ENCODE measurements around the gene GP9. TPM values are rescaled to one million over a fixed set of nuclear protein-coding genes. Genes with fewer than 3 reads are reported as not detected.

The GP9 gene
- total RNA-seq, 1 experiment from 2014 or later: not detected

- Mint-ChIP-seq H3K36me3 (ENCODE audit: insufficient read depth, unreplicated experiment) (no peaks in the 10 kb centered on the region), H3K27me3 (ENCODE audit: unreplicated experiment) (peaks cover 37% of the 10 kb centered on the region), H3K4me1 (ENCODE audit: low read depth, unreplicated experiment) (peaks cover 8% of the 10 kb centered on the region), H3K4me3 (ENCODE audit: low read depth, unreplicated experiment) (no peak overlapping the region), H3K27ac (ENCODE audit: unreplicated experiment) (no peak overlapping the region), H3K9me3 (ENCODE audit: low read depth, unreplicated experiment) (peaks cover 4% of the 10 kb centered on the region)
- no peak for DNase-seq
- TF ChIP-seq CTCF (IDR thresholded peaks at IDR 0.05; ENCODE audit: unreplicated experiment): no peak
- intact Hi-C loops (cut with micrococcal nuclease; ENCODE audit: unreplicated experiment): no loop called here
- BruUV-seq (replicated peaks): no TSS peak
- CTCF ChIA-PET: no interaction called here
These were observed 13.6 kb upstream of the GP9 start for GRCh38 chr3:129046732-129047552.

- no peak for TF ChIP-seq CTCF (IDR thresholded peaks at IDR 0.05; ENCODE audit: unreplicated experiment)
- no TSS peak for BruUV-seq (replicated peaks)
- no peak for DNase-seq
- Mint-ChIP-seq H3K27ac (ENCODE audit: unreplicated experiment) (no peak overlapping the region), H3K9me3 (ENCODE audit: low read depth, unreplicated experiment) (peaks cover 4% of the 10 kb centered on the region), H3K4me3 (ENCODE audit: low read depth, unreplicated experiment) (no peak overlapping the region), H3K27me3 (ENCODE audit: unreplicated experiment) (peaks cover 32% of the 10 kb centered on the region), H3K4me1 (ENCODE audit: low read depth, unreplicated experiment) (peaks cover 12% of the 10 kb centered on the region), H3K36me3 (ENCODE audit: insufficient read depth, unreplicated experiment) (no peaks in the 10 kb centered on the region)
- intact Hi-C loops (cut with micrococcal nuclease; ENCODE audit: unreplicated experiment): no loop called here
- CTCF ChIA-PET: no interaction called here
These were observed 13.1 kb upstream of the GP9 start for GRCh38 chr3:129047553-129047839.

- intact Hi-C loops (cut with micrococcal nuclease; ENCODE audit: unreplicated experiment): loop anchor here (5.0 kb wide), 3 partner anchors 47 to 132 kb away; partner anchors contain the start of genes CNBP and RAB43
These were observed 9.9 kb upstream of the GP9 start for GRCh38 chr3:129050556-129051295.

More at GRCh38 chr3:129050556-129051295, 9.9 kb upstream of the GP9 start:
- no peak for DNase-seq
- Mint-ChIP-seq H3K4me1 (ENCODE audit: low read depth, unreplicated experiment) (peaks cover 24% of the 10 kb centered on the region), H3K4me3 (ENCODE audit: low read depth, unreplicated experiment) (no peak overlapping the region), H3K36me3 (ENCODE audit: insufficient read depth, unreplicated experiment) (peaks cover 6% of the 10 kb centered on the region), H3K27me3 (ENCODE audit: unreplicated experiment) (peaks cover 14% of the 10 kb centered on the region), H3K27ac (ENCODE audit: unreplicated experiment) (no peak overlapping the region), H3K9me3 (ENCODE audit: low read depth, unreplicated experiment) (peaks cover 4% of the 10 kb centered on the region)
- no TSS peak for BruUV-seq (replicated peaks)
- CTCF ChIA-PET: interaction anchor here (0.6 to 1.7 kb wide), 5 partner anchors 47 to 1863 kb away, joined by 4 to 7 read pairs (median 5); partner anchors contain the start of genes ATP2C1 and COPG1
- TF ChIP-seq CTCF (IDR thresholded peaks at IDR 0.05; ENCODE audit: unreplicated experiment): no peak
